Mesothelial cell of epicardium (in vitro differentiated cells): ENCODE data around the gene TDP1. TPM values are rescaled to one million over a fixed set of nuclear protein-coding genes. Genes with fewer than 3 reads are reported as not detected.

ENCODE experiments used
- DNase-seq, 2 experiments: peaks; one replicate each; pipeline ENCODE4 v3.0.0; 2021; ENCODE audit warnings: low spot score in 2 of 2; ENCODE audit not compliant: unreplicated experiment in 2 of 2
- H3K27ac Mint-ChIP-seq: 2 replicates; pipeline ENCODE4 v1.8.0; 2021; ENCODE audit warnings: mixed read lengths
- H3K27me3 Mint-ChIP-seq: 2 replicates; pipeline ENCODE4 v1.8.0; 2021; ENCODE audit warnings: low read depth, mixed read lengths
- H3K36me3 Mint-ChIP-seq: 2 replicates; pipeline ENCODE4 v1.8.0; 2021; ENCODE audit warnings: mixed read lengths
- H3K4me1 Mint-ChIP-seq: 2 replicates; pipeline ENCODE4 v1.8.0; 2021; ENCODE audit warnings: mixed read lengths
- H3K4me3 Mint-ChIP-seq: 2 replicates; pipeline ENCODE4 v1.8.0; 2021; ENCODE audit warnings: mild to moderate bottlenecking, moderate library complexity, mixed read lengths
- H3K9me3 Mint-ChIP-seq: 2 replicates; pipeline ENCODE4 v1.8.0; 2021; ENCODE audit warnings: mixed read lengths
- CTCF ChIP-seq: fragments of 200-600 bp; sonication (generic); IDR thresholded peaks from one replicate; pipeline ENCODE4 v1.5.0; 2021; ENCODE audit warnings: antibody characterized with exemption; ENCODE audit not compliant: unreplicated experiment
- total RNA-seq: library from RNA; stranded (reverse); gene quantifications from 3 replicates; pipeline ENCODE4 v1.2.1, GENCODE V29; 2021

Gene TDP1
- total RNA-seq, 1 donor from 2014 or later, result 30.6 TPM

DNA sequence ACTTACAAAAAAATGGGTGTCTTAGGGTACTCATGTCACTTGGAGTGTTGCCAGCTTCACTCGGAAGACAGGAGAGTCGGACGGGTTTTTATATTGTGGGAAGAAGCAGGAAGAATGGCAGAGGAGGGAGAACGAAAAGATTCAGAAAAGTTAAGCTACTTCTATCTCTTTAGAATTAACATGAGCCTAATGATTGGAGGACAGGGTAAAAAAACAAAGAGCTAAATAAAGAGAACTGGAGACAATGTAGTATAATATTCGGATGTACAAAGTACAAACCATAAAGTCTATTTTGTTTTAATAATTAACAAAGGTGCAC is 45.1 kb upstream of the TDP1 start:
- Mint-ChIP-seq H3K36me3 (no peaks in the 10 kb centered on the region), H3K27ac (peak overlapping the region; percentile 87), H3K4me1 (peaks cover 44% of the 10 kb centered on the region), H3K9me3 (peaks cover 4% of the 10 kb centered on the region), H3K4me3 (peak overlapping the region; percentile 7), H3K27me3 (no peaks in the 10 kb centered on the region)
- no peak for DNase-seq
- no peak for TF ChIP-seq CTCF

- DNase-seq, result peak in 1 of 2 experiments; percentile 55
- Mint-ChIP-seq H3K36me3 (no peaks in the 10 kb centered on the region), H3K27me3 (no peaks in the 10 kb centered on the region), H3K4me1 (peaks cover 44% of the 10 kb centered on the region), H3K9me3 (peaks cover 4% of the 10 kb centered on the region), H3K27ac (peak overlapping the region; percentile 87), H3K4me3 (peak overlapping the region; percentile 6)
- TF ChIP-seq CTCF, result no peak
Observed at GRCh38 chr14:89911010-89911919, 44.5 kb upstream of the TDP1 start.

DNA sequence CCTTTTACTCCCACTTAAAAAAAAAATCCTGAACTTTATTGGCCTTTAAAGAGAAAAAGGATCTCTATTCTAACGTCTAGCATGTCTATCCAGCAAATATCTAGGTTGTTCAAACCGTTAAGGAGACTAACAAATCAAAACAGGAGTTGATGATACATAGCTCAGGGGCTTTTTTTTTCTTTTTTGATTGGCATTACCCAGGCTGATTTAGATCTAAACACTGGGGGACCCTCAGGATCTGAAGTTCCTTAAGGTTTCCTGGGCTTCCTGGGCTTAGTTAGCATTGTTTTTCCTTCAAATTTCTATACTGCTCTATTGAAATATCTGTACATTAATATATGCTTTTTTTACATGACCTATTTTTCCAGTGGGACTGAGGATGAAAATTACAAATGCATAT is 43.5 kb upstream of the TDP1 start:
- Mint-ChIP-seq H3K4me3 (no peak overlapping the region), H3K27ac (peak overlapping the region; percentile 87), H3K4me1 (peaks cover 44% of the 10 kb centered on the region)

DNA sequence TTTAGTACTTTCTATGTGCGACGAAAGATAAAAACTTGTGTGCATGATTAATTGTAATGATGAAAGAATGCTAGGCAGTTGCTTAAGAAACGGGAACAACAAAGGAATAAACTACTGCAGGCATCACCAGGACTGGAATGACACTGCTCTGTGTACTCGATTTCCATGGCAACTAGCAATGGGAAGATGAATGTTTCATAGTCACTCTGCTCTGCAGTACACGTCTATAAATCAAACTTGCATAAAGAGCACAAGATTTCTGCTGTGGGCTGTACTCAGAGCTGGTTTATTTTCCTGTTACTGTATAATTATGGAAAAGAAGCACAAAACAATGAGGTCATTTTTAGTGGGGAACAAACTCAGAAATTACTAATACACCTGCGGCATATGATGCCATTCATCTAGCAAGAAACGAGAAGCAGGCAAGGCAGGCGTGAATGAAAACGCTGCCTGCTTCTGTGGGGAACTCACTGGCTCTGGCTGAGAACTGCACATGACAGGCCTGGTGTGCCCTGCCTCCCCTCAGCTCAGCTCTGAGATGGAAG is 43.0 kb upstream of the TDP1 start:
- Mint-ChIP-seq H3K9me3 (peaks cover 4% of the 10 kb centered on the region), H3K36me3 (no peaks in the 10 kb centered on the region), H3K27ac (peak overlapping the region; percentile 87), H3K4me1 (peaks cover 44% of the 10 kb centered on the region), H3K4me3 (no peak overlapping the region), H3K27me3 (no peaks in the 10 kb centered on the region)
- TF ChIP-seq CTCF, result no peak
- DNase-seq, result peak in 1 of 2 experiments; percentile 42

More for the DNA sequence above, 43.5 kb upstream of the TDP1 start:
- Mint-ChIP-seq H3K27me3 (no peaks in the 10 kb centered on the region), H3K9me3 (peaks cover 4% of the 10 kb centered on the region), H3K36me3 (no peaks in the 10 kb centered on the region)
- DNase-seq, result no peak
- no peak for TF ChIP-seq CTCF

DNA sequence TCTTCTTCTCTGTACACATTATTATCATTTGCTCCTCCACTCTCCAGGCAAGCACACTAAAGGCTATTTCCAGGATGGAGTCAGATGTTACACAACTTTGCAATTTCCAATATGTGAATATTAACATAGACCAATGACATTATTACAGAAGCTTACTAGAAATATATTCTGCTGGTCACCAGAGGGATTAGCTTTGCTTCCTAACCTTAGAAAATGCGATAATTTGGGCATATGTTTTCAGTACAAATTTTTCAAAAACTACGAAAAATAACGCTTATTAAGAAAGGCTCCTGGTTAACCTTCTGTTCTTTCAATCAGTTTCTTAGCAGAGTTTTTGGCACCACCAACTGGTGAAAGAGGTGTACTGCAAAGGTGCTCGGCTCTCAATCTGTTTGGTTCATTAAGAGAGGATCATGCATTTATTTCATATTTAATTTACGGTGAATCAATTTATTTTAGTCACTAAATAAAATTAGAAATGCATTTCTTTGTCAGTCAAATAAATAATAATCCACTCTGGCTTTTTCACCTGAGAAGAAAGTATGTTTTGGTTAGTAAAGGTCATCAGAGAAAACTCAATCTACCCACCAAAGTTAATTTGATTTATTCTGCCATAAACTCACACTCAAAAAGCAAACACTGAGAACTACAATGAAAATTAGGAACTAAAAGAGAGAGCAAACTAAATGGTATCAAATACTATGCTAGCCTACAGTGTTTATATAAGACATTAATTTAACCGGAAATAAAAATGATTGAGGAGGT is 40.4 kb upstream of the TDP1 start:
- DNase-seq, result peak in 1 of 2 experiments; percentile 72
- Mint-ChIP-seq H3K9me3 (no peaks in the 10 kb centered on the region), H3K4me1 (peaks cover 56% of the 10 kb centered on the region), H3K36me3 (no peaks in the 10 kb centered on the region), H3K27ac (no peak overlapping the region), H3K4me3 (no peak overlapping the region), H3K27me3 (no peaks in the 10 kb centered on the region)
- TF ChIP-seq CTCF, result peak; percentile 96
